Tibial nerve (tissue), 4 donors: Measurements from ENCODE around the gene KCTD13. TPM values are rescaled to one million over a fixed set of nuclear protein-coding genes. Genes with fewer than 3 reads are reported as not detected.
"Not testable (repeated sequence)": the region's sequence is repeated elsewhere in the genome, so short reads cannot be mapped to it uniquely, and the experiment has no call there.

Source experiments
- DNase-seq, 2 donors: peaks; one replicate each; pipeline ENCODE4 v3.0.0-alpha.2; 2019; ENCODE audit warnings: low spot score in 2 of 2
- H3K27ac ChIP-seq, 4 donors: fragments of 200-600 bp; sonication (generic) in 3 of 4; one replicate each; pipeline ENCODE4 v1.5.1; 2017 to 2019; ENCODE audit warnings: mild to moderate bottlenecking in 1 of 4
- H3K27me3 ChIP-seq, 2 donors: fragments of 200-600 bp; sonication (generic) in 1 of 2; one replicate each; pipeline versions ENCODE4 v1.5.1 to v1.6.0; 2017 to 2019
- H3K36me3 ChIP-seq, 3 donors: fragments of 200-600 bp; sonication (generic); one replicate each; pipeline ENCODE4 v1.5.1; 2018 to 2019
- H3K4me1 ChIP-seq, 4 donors: fragments of 200-600 bp; sonication (generic) in 3 of 4; one replicate each; pipeline ENCODE4 v1.5.1; 2017 to 2019
- H3K4me3 ChIP-seq, 4 donors: fragments of 200-600 bp; sonication (generic) in 3 of 4; one replicate each; pipeline ENCODE4 v1.5.1; 2017 to 2019; ENCODE audit warnings: mild to moderate bottlenecking in 1 of 4, moderate library complexity in 1 of 4
- H3K9me3 ChIP-seq, 4 donors: fragments of 200-600 bp; sonication (generic) in 3 of 4; one replicate each; pipeline ENCODE4 v1.5.1; 2017 to 2019
- EP300 ChIP-seq, 2 donors: sonication (generic); formaldehyde crosslinking; IDR thresholded peaks; one replicate each; pipeline ENCODE4 v1.6.1; 2017; ENCODE audit warnings: antibody characterized with exemption in 2 of 2, mild to moderate bottlenecking in 1 of 2
- POLR2A ChIP-seq, 2 donors: fragments of 450-650 bp; IDR thresholded peaks; one replicate each; pipeline ENCODE4 v1.6.1; 2017; ENCODE audit warnings: antibody characterized with exemption in 2 of 2, mild to moderate bottlenecking in 2 of 2, moderate library complexity in 2 of 2
- WGBS, 2 donors: methylation state at CpG; one replicate each; pipeline ENCODE4 v1.1.5; 2018; 5-methylcytosine and 5-hydroxymethylcytosine counted together
- total RNA-seq, 4 donors: library from RNA; depleted of rRNA; stranded (reverse); fragments of >200 nt; gene quantifications; one replicate each; pipeline ENCODE4 v1.1.0, GENCODE V29; 2016
- TF ChIP-seq, protein P1 (sequence below), 5 experiments: fragments of 200-600 bp in 3 of 5; fragments of 450-650 bp in 2 of 5; sonication (generic) in 3 of 5; IDR thresholded peaks; one replicate each; pipeline ENCODE4 v1.5.1; 2016 to 2019; ENCODE audit warnings: antibody characterized with exemption in 5 of 5, mild to moderate bottlenecking in 3 of 5, moderate library complexity in 2 of 5

Gene KCTD13
- total RNA-seq, 4 donors from 2014 or later = 31.0 to 81.0 (median 38.7) TPM

DNA sequence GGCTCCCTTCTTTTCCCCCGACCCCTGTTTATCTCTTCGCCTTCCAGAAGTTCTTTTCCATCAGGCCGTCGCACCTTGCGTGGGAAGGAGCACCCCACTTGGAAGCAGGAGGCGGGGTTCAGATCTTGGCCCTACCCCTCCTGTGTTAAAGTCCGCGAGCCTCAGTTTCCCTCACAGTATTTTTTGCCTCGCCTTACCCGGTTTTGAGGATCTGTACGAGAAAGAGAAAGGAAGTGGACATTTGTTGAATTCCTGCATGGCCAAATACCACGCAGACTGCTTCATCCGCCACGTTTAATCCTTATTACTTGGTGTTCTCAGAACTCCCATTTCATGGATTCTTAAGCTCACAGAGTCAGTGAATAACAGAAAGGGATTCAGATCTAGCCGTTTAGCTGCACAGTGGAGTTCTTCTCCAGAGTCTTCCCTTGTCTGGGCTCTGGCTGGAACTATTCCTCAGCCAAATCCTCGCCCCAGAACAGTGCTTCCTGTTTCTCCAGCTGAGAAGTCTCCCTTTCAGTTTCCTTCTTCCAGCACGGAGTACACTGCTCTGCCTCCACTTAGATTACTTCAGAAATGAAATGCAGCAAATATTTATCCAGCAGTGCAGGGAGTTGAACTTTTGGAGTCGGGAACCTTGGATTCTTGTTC, 36.4 kb upstream of the KCTD13 start:
- Histone ChIP-seq H3K27ac (peak overlapping the region; percentile 88 to 99 (median 96)), H3K9me3 (no peaks in the 10 kb centered on the region), H3K36me3 (peaks cover 0 to 19% (median 0%) of the 10 kb centered on the region in 3 donors), H3K27me3 (no peaks in the 10 kb centered on the region), H3K4me1 (peaks cover 0 to 18% (median 4%) of the 10 kb centered on the region in 4 donors), H3K4me3 (peak overlapping the region; percentile 77 to 93 (median 84))
- DNase-seq = peak in 1 of 2 donors; percentile 20
- 2 to 4% methylated on average over 18 of the region's 18 CpGs for WGBS, 2 donors
- TF ChIP-seq, protein P1, sequence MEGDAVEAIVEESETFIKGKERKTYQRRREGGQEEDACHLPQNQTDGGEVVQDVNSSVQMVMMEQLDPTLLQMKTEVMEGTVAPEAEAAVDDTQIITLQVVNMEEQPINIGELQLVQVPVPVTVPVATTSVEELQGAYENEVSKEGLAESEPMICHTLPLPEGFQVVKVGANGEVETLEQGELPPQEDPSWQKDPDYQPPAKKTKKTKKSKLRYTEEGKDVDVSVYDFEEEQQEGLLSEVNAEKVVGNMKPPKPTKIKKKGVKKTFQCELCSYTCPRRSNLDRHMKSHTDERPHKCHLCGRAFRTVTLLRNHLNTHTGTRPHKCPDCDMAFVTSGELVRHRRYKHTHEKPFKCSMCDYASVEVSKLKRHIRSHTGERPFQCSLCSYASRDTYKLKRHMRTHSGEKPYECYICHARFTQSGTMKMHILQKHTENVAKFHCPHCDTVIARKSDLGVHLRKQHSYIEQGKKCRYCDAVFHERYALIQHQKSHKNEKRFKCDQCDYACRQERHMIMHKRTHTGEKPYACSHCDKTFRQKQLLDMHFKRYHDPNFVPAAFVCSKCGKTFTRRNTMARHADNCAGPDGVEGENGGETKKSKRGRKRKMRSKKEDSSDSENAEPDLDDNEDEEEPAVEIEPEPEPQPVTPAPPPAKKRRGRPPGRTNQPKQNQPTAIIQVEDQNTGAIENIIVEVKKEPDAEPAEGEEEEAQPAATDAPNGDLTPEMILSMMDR (IDR thresholded peaks at IDR 0.05) = no peak
- TF ChIP-seq EP300 (IDR thresholded peaks at IDR 0.05) = no peak
- TF ChIP-seq POLR2A (IDR thresholded peaks at IDR 0.05) = no peak

DNA sequence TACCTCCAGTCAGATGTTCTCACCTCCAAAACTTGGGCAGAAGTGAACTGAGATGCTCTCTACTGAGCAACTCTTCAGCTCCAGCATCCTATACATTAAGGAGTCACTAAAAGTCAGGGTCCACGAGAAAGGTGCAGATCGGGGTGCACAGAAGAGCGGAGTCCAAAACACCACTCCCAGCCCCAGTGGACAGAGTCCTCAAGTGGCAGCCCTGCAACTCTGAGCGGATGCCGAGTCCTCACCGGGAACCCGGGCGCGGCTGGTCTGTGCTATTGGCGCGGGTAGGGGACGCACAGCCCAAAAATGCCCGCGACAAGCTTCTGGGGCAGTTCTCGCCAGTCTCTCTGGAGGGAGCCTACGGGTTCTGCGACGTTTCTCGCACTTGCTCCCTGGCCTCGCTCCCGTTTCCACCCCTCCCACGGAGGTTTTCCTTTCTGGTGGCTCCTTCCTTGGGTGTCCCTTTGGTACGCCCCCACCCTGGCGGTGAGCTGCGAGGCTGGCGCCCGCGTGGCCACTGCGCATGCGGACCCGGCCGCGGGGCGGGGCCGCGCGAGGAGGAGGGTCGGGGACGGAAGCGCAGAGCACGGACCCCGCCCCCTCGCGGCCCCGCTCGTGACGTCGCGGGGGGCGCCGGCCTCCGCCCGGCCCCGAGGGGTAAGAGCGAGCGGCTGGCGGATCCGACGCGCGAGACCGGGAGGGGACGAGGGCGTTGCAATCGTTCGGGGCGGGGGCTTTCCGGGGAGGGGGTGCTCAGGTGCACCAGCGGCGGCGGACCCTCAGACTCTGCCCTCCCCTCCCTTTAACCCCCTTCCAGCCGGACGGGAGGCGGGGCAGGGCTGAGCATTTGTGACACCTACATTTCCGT, 35.7 kb upstream of the KCTD13 start, which contains the start of gene TMEM219:
TMEM219 (plus strand) TSS at position 601 of the 865 bp plus-strand sequence. CDS start 1,065 bp downstream, outside the sequence.
- Histone ChIP-seq H3K27me3 (peaks cover 0 to 6% of the 10 kb centered on the region in 2 donors), H3K4me1 (peaks cover 0 to 18% (median 4%) of the 10 kb centered on the region in 4 donors), H3K4me3 (peak within 1 kb of the TSS; percentile 77 to 93 (median 84)), H3K27ac (peak within 1 kb of the TSS; percentile 88 to 99 (median 96)), H3K9me3 (no peaks in the 10 kb centered on the region), H3K36me3 (peaks cover 0 to 16% (median 0%) of the 10 kb centered on the region in 3 donors)
- WGBS, 2 donors = 0 to 1% methylated on average over 39 to 53 of the region's 75 CpGs
- DNase-seq = peak; percentile 71 to 76
- TF ChIP-seq POLR2A (IDR thresholded peaks at IDR 0.05) (peak in 1 of 2 donors; percentile 71), EP300 (IDR thresholded peaks at IDR 0.05) (peak in 1 of 2 donors; percentile 73)
- TF ChIP-seq, protein P1 (IDR thresholded peaks at IDR 0.05) = peak; percentile 35 to 93 (median 48)

DNA sequence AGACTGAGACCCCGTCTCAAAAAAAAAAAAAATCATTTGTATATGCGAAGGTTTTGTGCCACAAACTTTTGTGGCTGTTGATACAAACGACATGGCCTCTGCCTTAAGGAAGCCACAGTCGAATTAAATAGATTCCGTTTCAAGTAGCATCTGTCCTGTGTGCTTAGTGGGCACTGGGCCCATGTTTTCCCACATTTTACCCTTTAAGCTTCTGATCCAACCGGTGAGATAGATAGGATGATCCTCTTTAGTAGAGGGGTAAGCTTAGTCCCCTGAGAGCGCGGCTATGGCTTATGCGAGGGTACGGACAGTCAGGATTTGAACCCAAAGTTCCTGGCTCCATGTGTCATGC, 35.1 kb upstream of the KCTD13 start:
- 59 to 64% methylated on average over 10 of the region's 10 CpGs for WGBS, 2 donors
- H3K27ac ChIP-seq = peak overlapping the region; percentile 88 to 99 (median 96)
- H3K4me1 ChIP-seq = peaks cover 0 to 18% (median 4%) of the 10 kb centered on the region in 4 donors

DNA sequence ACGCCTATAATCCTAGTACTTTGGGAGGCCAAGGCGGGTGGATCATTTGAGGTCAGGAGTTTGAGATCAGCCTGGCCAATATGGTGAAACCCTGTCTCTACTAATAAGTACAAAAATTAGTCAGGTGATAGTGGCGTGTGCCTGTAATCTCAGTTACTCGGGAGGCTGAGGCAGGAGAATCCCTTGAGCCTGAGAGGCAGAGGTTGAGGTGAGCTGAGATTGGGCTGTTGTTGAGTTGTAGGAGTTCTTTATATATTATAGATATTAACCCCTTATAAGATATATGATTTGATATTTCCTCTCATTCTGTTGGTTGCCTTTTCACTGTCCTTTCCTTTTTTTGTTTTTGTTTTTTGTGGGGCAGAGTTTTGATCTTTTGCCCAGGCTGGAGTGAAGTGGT, 33.8 kb upstream of the KCTD13 start:
- H3K4me1 ChIP-seq = peaks cover 0 to 18% (median 4%) of the 10 kb centered on the region in 4 donors
- H3K4me3 ChIP-seq, H3K27ac ChIP-seq, H3K9me3 ChIP-seq, H3K27me3 ChIP-seq, DNase-seq: not testable (repeated sequence)
- H3K36me3 ChIP-seq = peaks cover 0 to 11% (median 0%) of the 10 kb centered on the region in 3 donors
- 91% methylated on average over 4 of the region's 4 CpGs for WGBS, 2 donors

More for the DNA sequence above, 35.1 kb upstream of the KCTD13 start:
- TF ChIP-seq, protein P1 (IDR thresholded peaks at IDR 0.05) = no peak
- TF ChIP-seq EP300 (IDR thresholded peaks at IDR 0.05) (no peak), POLR2A (IDR thresholded peaks at IDR 0.05) (no peak)
- DNase-seq = no peak
- H3K9me3 ChIP-seq = no peaks in the 10 kb centered on the region
- peak overlapping the region; percentile 77 to 93 (median 84) for H3K4me3 ChIP-seq
- peaks cover 0 to 7% of the 10 kb centered on the region in 2 donors for H3K27me3 ChIP-seq
- peaks cover 0 to 16% (median 0%) of the 10 kb centered on the region in 3 donors for H3K36me3 ChIP-seq

DNA sequence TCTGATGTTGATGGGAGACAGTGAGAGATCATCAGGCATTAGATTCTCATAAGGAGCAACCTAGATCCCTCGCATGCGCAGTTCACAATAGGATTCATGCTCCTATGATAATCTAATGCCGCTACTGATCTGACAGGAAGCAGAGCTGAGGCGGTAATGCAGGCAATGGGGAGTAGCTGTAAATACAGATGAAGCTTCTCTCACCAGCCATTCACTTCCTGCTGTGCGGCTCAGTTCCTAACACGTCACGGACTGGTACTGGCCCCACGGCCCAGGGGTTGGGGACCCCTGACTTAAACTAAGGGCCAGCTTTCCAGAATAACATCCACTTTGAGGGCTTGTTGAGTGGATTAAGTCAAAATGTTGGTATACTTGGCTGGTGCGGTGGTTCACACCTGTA, 33.3 kb upstream of the KCTD13 start:
- Histone ChIP-seq H3K4me3 (no peak overlapping the region), H3K9me3 (no peaks in the 10 kb centered on the region), H3K27ac (no peak overlapping the region), H3K27me3 (peaks cover 0 to 7% of the 10 kb centered on the region in 2 donors), H3K36me3 (peaks cover 0 to 6% (median 0%) of the 10 kb centered on the region in 3 donors), H3K4me1 (peaks cover 0 to 18% (median 4%) of the 10 kb centered on the region in 4 donors)
- TF ChIP-seq POLR2A (IDR thresholded peaks at IDR 0.05) (no peak), EP300 (IDR thresholded peaks at IDR 0.05) (no peak)
- TF ChIP-seq, protein P1 (IDR thresholded peaks at IDR 0.05) = no peak
- WGBS, 2 donors = 82 to 85% methylated on average over 9 of the region's 9 CpGs
- no peak for DNase-seq
